HepG2 (cell line): Measurements from ENCODE around the gene STXBP2. TPM values are rescaled to one million over a fixed set of nuclear protein-coding genes. Genes with fewer than 3 reads are reported as not detected.

Experiments used
- ATF3 ChIP-seq: sonication (generic); formaldehyde crosslinking; IDR thresholded peaks from 2 replicates; pipeline ENCODE4 v1.4.0; 2020; ENCODE audit warnings: missing genetic modification reagents
- MYNN ChIP-seq: sonication (generic); formaldehyde crosslinking; IDR thresholded peaks from 2 replicates; pipeline ENCODE4 v1.4.0; 2020; ENCODE audit warnings: mild to moderate bottlenecking, low read depth, missing genetic modification reagents
- PBX3 ChIP-seq: sonication (generic); formaldehyde crosslinking; IDR thresholded peaks from 2 replicates; pipeline ENCODE4 v1.8.1; 2023; ENCODE audit warnings: missing genetic modification reagents, inconsistent platforms, borderline replicate concordance
- PTBP1 ChIP-seq: fragments of 200-400 bp; formaldehyde crosslinking; IDR thresholded peaks from 2 replicates; pipeline ENCODE4 v1.6.1; 2018; ENCODE audit warnings: low read length, low read depth; ENCODE audit not compliant: poor library complexity, severe bottlenecking
- RBFOX2 ChIP-seq: fragments of 200-400 bp; formaldehyde crosslinking; IDR thresholded peaks from 2 replicates; pipeline ENCODE4 v1.6.1; 2017; ENCODE audit warnings: low read depth, mild to moderate bottlenecking, low read length
- RNF219 ChIP-seq: sonication (generic); formaldehyde crosslinking; IDR thresholded peaks from 2 replicates; pipeline ENCODE4 v1.5.0; 2020; ENCODE audit warnings: mild to moderate bottlenecking, missing genetic modification reagents
- SAP130 ChIP-seq: IDR thresholded peaks from 2 replicates; pipeline ENCODE4 v1.6.1; 2016; ENCODE audit warnings: low read depth
- SRF ChIP-seq: IDR thresholded peaks from 2 replicates; pipeline ENCODE4 v1.6.1; 2011; ENCODE audit warnings: mild to moderate bottlenecking, low read depth, low read length, moderate library complexity
- YY1 ChIP-seq: IDR thresholded peaks from 2 replicates; pipeline ENCODE4 v1.6.1; 2011; ENCODE audit warnings: low read length, low read depth, moderate library complexity, mild to moderate bottlenecking; ENCODE audit not compliant: insufficient read depth, insufficient replicate concordance
- ZBTB34 ChIP-seq: sonication (generic); formaldehyde crosslinking; IDR thresholded peaks from 2 replicates; pipeline ENCODE4 v1.8.0; 2022; ENCODE audit warnings: mild to moderate bottlenecking, missing genetic modification reagents
- ZSCAN12 ChIP-seq: sonication (generic); formaldehyde crosslinking; IDR thresholded peaks from 2 replicates; pipeline ENCODE4 v1.9.0; 2021; ENCODE audit warnings: mild to moderate bottlenecking, missing genetic modification reagents
- polyA plus RNA-seq, 8 experiments: library from polyadenylated mRNA; depleted of rRNA in 3 of 8; stranded (reverse) in 7 of 8; unstranded in 1 of 8; fragments of >200 nt; fragmentation: Illumina TruSeq in 4 of 8; extraction: Trizol in 4 of 8; gene quantifications; 2 replicates each; pipeline versions ENCODE4 v1.2.1 to v1.2.3, GENCODE V29; 2011 to 2016; ENCODE audit warnings: low read depth in 4 of 8, missing spikeins in 1 of 8, mixed read lengths in 1 of 8; ENCODE audit not compliant: insufficient read depth in 1 of 8
- total RNA-seq, 5 experiments: library from RNA; depleted of rRNA; stranded (reverse); fragments of >200 nt; fragmentation: Illumina TruSeq; extraction: Trizol; gene quantifications; 2 replicates each; pipeline ENCODE4 v1.2.3, GENCODE V29; 2016; ENCODE audit warnings: low read depth in 1 of 5
- TF ChIP-seq, protein P1 (sequence below): sonication (generic); formaldehyde crosslinking; IDR thresholded peaks from 2 replicates; pipeline ENCODE4 v1.8.0; 2022; ENCODE audit warnings: mild to moderate bottlenecking, missing genetic modification reagents; ENCODE audit not compliant: insufficient replicate concordance
- TF ChIP-seq, protein P2 (sequence below): sonication (generic); formaldehyde crosslinking; IDR thresholded peaks from 2 replicates; pipeline ENCODE4 v1.9.0; 2021; ENCODE audit warnings: missing genetic modification reagents, borderline replicate concordance
- TF ChIP-seq, protein P3 (sequence below): sonication (generic); formaldehyde crosslinking; IDR thresholded peaks from 2 replicates; pipeline ENCODE4 v1.5.0; 2020; ENCODE audit warnings: mild to moderate bottlenecking, missing genetic modification reagents
- TF ChIP-seq, protein P4 (sequence below): sonication (generic); formaldehyde crosslinking; IDR thresholded peaks from 2 replicates; pipeline ENCODE4 v1.5.0; 2020; ENCODE audit warnings: missing genetic modification reagents

STXBP2 gene
- total and polyA plus RNA-seq, 2 of the 13 experiments (the other 11 are each of a cell fraction or from before 2014, with no cell fraction given): 22.8 to 40.1 TPM

DNA sequence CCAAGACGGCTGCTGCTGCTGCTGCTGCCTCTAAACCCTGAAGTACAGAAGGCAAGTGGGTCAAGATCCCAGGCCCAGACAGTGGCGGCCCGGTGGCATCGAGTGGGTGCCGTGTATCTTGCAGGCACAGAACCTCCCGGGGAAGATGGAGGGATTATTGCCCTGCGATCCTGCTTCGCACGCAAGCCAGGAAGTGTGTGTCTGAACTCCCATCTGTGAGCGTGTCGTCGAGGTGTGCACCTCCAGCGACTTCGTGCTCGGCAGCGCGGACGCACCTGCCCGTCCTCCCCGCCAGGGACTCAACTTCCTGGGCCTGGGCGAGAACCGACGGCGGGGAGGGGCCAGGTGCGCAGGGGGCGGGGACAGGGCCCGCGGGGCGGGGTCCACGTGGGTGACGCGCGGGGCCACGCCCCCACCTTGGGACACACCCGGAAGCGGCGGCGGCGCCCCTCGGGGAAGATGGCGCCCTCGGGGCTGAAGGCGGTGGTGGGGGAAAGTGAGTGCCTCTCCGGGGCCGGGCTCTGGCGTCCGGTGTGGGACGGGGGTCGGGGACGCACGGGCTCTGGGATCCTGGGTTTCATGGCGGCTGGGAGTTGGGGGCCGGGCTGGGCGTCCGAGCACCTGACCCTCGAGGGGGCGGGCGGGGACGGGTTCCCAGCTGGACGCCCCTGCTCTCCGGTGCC is at the start of gene STXBP2 (continued):
- TF ChIP-seq, protein P1, sequence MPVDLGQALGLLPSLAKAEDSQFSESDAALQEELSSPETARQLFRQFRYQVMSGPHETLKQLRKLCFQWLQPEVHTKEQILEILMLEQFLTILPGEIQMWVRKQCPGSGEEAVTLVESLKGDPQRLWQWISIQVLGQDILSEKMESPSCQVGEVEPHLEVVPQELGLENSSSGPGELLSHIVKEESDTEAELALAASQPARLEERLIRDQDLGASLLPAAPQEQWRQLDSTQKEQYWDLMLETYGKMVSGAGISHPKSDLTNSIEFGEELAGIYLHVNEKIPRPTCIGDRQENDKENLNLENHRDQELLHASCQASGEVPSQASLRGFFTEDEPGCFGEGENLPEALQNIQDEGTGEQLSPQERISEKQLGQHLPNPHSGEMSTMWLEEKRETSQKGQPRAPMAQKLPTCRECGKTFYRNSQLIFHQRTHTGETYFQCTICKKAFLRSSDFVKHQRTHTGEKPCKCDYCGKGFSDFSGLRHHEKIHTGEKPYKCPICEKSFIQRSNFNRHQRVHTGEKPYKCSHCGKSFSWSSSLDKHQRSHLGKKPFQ (CRISPR knock-in tag): no peak
- TF ChIP-seq PTBP1 (no peak), ZSCAN12 (CRISPR knock-in tag) (no peak), MYNN (CRISPR knock-in tag) (no peak; the same call in 1 of the 2 replicates), RNF219 (CRISPR knock-in tag) (no peak), ATF3 (CRISPR knock-in tag) (no peak), ZBTB34 (CRISPR knock-in tag) (no peak), SAP130 (peak; percentile 66), YY1 (peak; percentile 93), PBX3 (CRISPR knock-in tag) (no peak), SRF (no peak), RBFOX2 (peak; percentile 85)
- TF ChIP-seq, protein P2, sequence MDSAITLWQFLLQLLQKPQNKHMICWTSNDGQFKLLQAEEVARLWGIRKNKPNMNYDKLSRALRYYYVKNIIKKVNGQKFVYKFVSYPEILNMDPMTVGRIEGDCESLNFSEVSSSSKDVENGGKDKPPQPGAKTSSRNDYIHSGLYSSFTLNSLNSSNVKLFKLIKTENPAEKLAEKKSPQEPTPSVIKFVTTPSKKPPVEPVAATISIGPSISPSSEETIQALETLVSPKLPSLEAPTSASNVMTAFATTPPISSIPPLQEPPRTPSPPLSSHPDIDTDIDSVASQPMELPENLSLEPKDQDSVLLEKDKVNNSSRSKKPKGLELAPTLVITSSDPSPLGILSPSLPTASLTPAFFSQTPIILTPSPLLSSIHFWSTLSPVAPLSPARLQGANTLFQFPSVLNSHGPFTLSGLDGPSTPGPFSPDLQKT (CRISPR knock-in tag): no peak
- TF ChIP-seq, protein P3, sequence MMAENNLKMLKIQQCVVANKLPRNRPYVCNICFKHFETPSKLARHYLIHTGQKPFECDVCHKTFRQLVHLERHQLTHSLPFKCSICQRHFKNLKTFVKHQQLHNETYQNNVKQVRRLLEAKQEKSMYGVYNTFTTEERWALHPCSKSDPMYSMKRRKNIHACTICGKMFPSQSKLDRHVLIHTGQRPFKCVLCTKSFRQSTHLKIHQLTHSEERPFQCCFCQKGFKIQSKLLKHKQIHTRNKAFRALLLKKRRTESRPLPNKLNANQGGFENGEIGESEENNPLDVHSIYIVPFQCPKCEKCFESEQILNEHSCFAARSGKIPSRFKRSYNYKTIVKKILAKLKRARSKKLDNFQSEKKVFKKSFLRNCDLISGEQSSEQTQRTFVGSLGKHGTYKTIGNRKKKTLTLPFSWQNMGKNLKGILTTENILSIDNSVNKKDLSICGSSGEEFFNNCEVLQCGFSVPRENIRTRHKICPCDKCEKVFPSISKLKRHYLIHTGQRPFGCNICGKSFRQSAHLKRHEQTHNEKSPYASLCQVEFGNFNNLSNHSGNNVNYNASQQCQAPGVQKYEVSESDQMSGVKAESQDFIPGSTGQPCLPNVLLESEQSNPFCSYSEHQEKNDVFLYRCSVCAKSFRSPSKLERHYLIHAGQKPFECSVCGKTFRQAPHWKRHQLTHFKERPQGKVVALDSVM (CRISPR knock-in tag): peak; percentile 33; the same call in 1 of the 2 replicates
- TF ChIP-seq, protein P4, sequence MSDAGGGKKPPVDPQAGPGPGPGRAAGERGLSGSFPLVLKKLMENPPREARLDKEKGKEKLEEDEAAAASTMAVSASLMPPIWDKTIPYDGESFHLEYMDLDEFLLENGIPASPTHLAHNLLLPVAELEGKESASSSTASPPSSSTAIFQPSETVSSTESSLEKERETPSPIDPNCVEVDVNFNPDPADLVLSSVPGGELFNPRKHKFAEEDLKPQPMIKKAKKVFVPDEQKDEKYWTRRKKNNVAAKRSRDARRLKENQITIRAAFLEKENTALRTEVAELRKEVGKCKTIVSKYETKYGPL (CRISPR knock-in tag): no peak
